K562 (cell line): ENCODE data around the gene SLC16A14.

ENCODE experiments used
- MED1 ChIP-seq: sonication (generic); formaldehyde crosslinking; IDR thresholded peaks from 2 replicates; pipeline ENCODE4 v1.8.1; 2023; ENCODE audit warnings: missing genetic modification reagents, borderline replicate concordance
- TF ChIP-seq, protein P1 (sequence below): IDR thresholded peaks from 3 replicates; pipeline ENCODE4 v1.6.1; 2011; ENCODE audit warnings: borderline replicate concordance, mild to moderate bottlenecking, moderate library complexity; ENCODE audit not compliant: insufficient read length; ENCODE audit errors: extremely low read depth

DNA sequence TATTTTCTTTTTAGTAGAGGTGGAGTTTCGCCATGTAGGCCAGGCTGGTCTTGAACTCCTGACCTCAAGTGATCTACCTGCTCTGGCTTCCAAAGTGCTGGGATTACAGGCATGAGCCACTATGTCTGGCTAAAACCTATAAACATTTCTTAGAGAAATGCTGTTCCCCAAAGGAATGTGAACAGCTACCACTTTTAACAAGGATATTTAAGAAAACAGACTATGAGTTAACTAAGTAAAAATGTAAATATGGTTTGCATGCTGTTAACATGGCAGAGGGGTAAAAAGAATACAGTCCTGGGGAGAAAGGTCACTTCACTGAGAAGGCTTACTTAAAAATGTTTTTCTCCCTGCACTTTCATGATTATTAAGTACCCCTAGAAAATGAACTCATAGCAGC, 57.1 kb downstream of the SLC16A14 start:
- TF ChIP-seq, protein P1, sequence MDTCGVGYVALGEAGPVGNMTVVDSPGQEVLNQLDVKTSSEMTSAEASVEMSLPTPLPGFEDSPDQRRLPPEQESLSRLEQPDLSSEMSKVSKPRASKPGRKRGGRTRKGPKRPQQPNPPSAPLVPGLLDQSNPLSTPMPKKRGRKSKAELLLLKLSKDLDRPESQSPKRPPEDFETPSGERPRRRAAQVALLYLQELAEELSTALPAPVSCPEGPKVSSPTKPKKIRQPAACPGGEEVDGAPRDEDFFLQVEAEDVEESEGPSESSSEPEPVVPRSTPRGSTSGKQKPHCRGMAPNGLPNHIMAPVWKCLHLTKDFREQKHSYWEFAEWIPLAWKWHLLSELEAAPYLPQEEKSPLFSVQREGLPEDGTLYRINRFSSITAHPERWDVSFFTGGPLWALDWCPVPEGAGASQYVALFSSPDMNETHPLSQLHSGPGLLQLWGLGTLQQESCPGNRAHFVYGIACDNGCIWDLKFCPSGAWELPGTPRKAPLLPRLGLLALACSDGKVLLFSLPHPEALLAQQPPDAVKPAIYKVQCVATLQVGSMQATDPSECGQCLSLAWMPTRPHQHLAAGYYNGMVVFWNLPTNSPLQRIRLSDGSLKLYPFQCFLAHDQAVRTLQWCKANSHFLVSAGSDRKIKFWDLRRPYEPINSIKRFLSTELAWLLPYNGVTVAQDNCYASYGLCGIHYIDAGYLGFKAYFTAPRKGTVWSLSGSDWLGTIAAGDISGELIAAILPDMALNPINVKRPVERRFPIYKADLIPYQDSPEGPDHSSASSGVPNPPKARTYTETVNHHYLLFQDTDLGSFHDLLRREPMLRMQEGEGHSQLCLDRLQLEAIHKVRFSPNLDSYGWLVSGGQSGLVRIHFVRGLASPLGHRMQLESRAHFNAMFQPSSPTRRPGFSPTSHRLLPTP, result no peak
- TF ChIP-seq MED1 (CRISPR knock-in tag), result no peak
